HG03064 (cell line): Measurements from ENCODE around the gene ENOX1.

Source experiments
- ATAC-seq: cut with Tn5 transposase; IDR thresholded peaks from one replicate; pipeline ENCODE4 v1.9.1; 2021; ENCODE audit warnings: low read depth; ENCODE audit not compliant: unreplicated experiment

ENOX1 gene

GRCh38 chr13:43749503-43749902, 37.3 kb downstream of the ENOX1 start:
- ATAC-seq, result no peak

- no peak for ATAC-seq
Measured at GRCh38 chr13:43744261-43745031, 42.3 kb downstream of the ENOX1 start.

GRCh38 chr13:43742911-43743310, 43.9 kb downstream of the ENOX1 start:
- no peak for ATAC-seq

- ATAC-seq, result no peak
Measured at GRCh38 chr13:43737392-43737923, 49.3 kb downstream of the ENOX1 start.

GRCh38 chr13:43732726-43733125, 54.0 kb downstream of the ENOX1 start:
- no peak for ATAC-seq

GRCh38 chr13:43731296-43731695, 55.5 kb downstream of the ENOX1 start:
- no peak for ATAC-seq

GRCh38 chr13:43730642-43731041, 56.1 kb downstream of the ENOX1 start:
- no peak for ATAC-seq

GRCh38 chr13:43728421-43728820, 58.4 kb downstream of the ENOX1 start:
- no peak for ATAC-seq

- no peak for ATAC-seq
Measured at GRCh38 chr13:43727856-43728255, 58.9 kb downstream of the ENOX1 start.

- no peak for ATAC-seq
Measured at GRCh38 chr13:43725460-43725859, 61.3 kb downstream of the ENOX1 start.

GRCh38 chr13:43720780-43721397, 65.9 kb downstream of the ENOX1 start:
- ATAC-seq, result no peak

GRCh38 chr13:43698758-43699157, 88.0 kb downstream of the ENOX1 start:
- ATAC-seq, result no peak

- no peak for ATAC-seq
Measured at GRCh38 chr13:43698009-43698408, 88.8 kb downstream of the ENOX1 start.

- no peak for ATAC-seq
Measured at GRCh38 chr13:43697323-43697722, 89.4 kb downstream of the ENOX1 start.

- no peak for ATAC-seq
Measured at GRCh38 chr13:43694146-43694664, 92.6 kb downstream of the ENOX1 start.

GRCh38 chr13:43693639-43694038, 93.1 kb downstream of the ENOX1 start:
- ATAC-seq, result no peak

- ATAC-seq, result no peak
Measured at GRCh38 chr13:43688227-43688907, 98.4 kb downstream of the ENOX1 start.

- no peak for ATAC-seq
Measured at GRCh38 chr13:43687038-43687437, 99.7 kb downstream of the ENOX1 start.

GRCh38 chr13:43686557-43686956, 100.2 kb downstream of the ENOX1 start:
- no peak for ATAC-seq

- no peak for ATAC-seq
Measured at GRCh38 chr13:43684963-43685725, 101.6 kb downstream of the ENOX1 start.
